NB4 (cell line): ENCODE measurements around the gene PRPSAP2.

Experiments
- CTCF ChIP-seq: IDR thresholded peaks from one replicate; pipeline ENCODE4 v1.5.1; 2012; ENCODE audit warnings: low read depth, low read length
- MAX ChIP-seq: IDR thresholded peaks from 2 replicates; pipeline ENCODE4 v1.6.1; 2011; ENCODE audit warnings: low read depth, low read length
- MYC ChIP-seq: IDR thresholded peaks from 2 replicates; pipeline ENCODE4 v1.6.1; 2011; ENCODE audit warnings: low read depth, low read length
- POLR2A ChIP-seq: IDR thresholded peaks from 2 replicates; pipeline ENCODE4 v1.6.1; 2011; ENCODE audit warnings: mild to moderate bottlenecking; ENCODE audit not compliant: insufficient read length; ENCODE audit errors: extremely low read depth

- TF ChIP-seq POLR2A (no peak), CTCF (no peak), MYC (no peak), MAX (no peak)
These were observed 67.3 kb downstream of the PRPSAP2 start for GRCh38 chr17:18925187-18925586.
